Heart left ventricle (tissue), 13 donors: ENCODE measurements around the gene PPA2.

ENCODE experiments used
- POLR2A ChIP-seq, 2 donors: fragments of 450-650 bp; IDR thresholded peaks; one replicate each; pipeline ENCODE4 v1.6.1; 2017; ENCODE audit warnings: antibody characterized with exemption in 2 of 2, mild to moderate bottlenecking in 2 of 2, moderate library complexity in 2 of 2
- TF ChIP-seq, protein P1 (sequence below), 12 donors: fragments of 200-600 bp; sonication (generic) in 4 of 12; IDR thresholded peaks; one replicate each; pipeline versions ENCODE4 v1.5.0 to v1.8.0; 2018 to 2022; ENCODE audit warnings: antibody characterized with exemption in 12 of 12, mild to moderate bottlenecking in 5 of 12
- donor health status: ischemic (EF 13 %, LVEDD 7.1; RV severe dilation, severe dysfunction).
- donor health status: DM: no; HTN: yes; CAD: no.
- donor health status: DM: no; HTN: no; CAD: no.
- donor health status: ischemic (EF 25% LVEDD 6.9; RV normal size, moderate dysfunction).
- donor health status: ischemic (EF 25% LVEDD 5.7; RV mildly dilated, moderate dysfunction).
- donor health status: ischemic (EF 35%, LVEDD 5.7; RV mildly dilated, moderate dysfunction).
- donor health status: nonischemic (EF 11% LVEDD 7.7; RV severe dilation, severe dysfunction).
- donor health status: DM: yes; HTN: yes; CAD: no.
- donor health status: PGD.
- donor health status: ischemic (EF 29% LVEDD 5.4; RV normal size, mild dysfunction).
- donor health status: nonischemic (EF 23%, LVEDD 6.1; RV moderate dilation, normal function).

- TF ChIP-seq POLR2A (IDR thresholded peaks at IDR 0.05): no peak
- TF ChIP-seq, protein P1, sequence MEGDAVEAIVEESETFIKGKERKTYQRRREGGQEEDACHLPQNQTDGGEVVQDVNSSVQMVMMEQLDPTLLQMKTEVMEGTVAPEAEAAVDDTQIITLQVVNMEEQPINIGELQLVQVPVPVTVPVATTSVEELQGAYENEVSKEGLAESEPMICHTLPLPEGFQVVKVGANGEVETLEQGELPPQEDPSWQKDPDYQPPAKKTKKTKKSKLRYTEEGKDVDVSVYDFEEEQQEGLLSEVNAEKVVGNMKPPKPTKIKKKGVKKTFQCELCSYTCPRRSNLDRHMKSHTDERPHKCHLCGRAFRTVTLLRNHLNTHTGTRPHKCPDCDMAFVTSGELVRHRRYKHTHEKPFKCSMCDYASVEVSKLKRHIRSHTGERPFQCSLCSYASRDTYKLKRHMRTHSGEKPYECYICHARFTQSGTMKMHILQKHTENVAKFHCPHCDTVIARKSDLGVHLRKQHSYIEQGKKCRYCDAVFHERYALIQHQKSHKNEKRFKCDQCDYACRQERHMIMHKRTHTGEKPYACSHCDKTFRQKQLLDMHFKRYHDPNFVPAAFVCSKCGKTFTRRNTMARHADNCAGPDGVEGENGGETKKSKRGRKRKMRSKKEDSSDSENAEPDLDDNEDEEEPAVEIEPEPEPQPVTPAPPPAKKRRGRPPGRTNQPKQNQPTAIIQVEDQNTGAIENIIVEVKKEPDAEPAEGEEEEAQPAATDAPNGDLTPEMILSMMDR (IDR thresholded peaks at IDR 0.05): no peak
These were observed 13.6 kb downstream of the PPA2 start for GRCh38 chr4:105460306-105460705.
